KOPT-K1 (cell line): ENCODE results near the gene SLC9C1.

Source experiments
- H3K27ac ChIP-seq: fragments of 200-600 bp; sonication (generic); 2 replicates; pipeline ENCODE4 v1.5.1; 2016; ENCODE audit warnings: antibody characterized with exemption, mild to moderate bottlenecking, low read depth, low read length; ENCODE audit not compliant: poor library complexity, severe bottlenecking
- H3K36me3 ChIP-seq: fragments of 200-600 bp; sonication (generic); 2 replicates; pipeline ENCODE4 v1.5.1; 2017; ENCODE audit warnings: antibody characterized with exemption, mild to moderate bottlenecking, low read length, moderate library complexity; ENCODE audit not compliant: insufficient read depth
- H3K9me3 ChIP-seq: fragments of 200-600 bp; sonication (generic); 2 replicates; pipeline ENCODE4 v1.5.1; 2017; ENCODE audit warnings: antibody characterized with exemption, low read length, mild to moderate bottlenecking; ENCODE audit not compliant: insufficient read depth, poor library complexity, severe bottlenecking

SLC9C1 gene

DNA sequence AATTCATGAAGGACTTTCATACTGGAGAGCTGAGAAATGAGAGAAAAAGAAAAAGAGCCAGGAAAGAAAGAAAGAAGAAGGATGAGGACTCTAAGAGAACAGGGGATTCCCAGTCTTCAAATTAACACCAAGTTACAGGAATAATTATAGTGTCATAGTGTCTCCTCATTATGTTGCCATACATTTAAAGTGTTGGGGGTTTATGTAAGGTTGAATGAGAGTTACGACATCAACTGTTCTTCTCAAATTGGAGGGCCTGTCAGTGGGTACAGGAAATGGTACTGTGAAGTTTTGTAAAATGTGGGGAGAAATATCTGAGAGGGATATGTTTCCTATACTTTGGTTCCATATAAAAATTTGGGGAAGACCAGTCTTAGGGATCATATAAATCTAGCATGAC lies 26.7 kb upstream of the SLC9C1 start:
- Histone ChIP-seq H3K27ac (no peak overlapping the region), H3K36me3 (no peaks in the 10 kb centered on the region), H3K9me3 (peaks cover 19% of the 10 kb centered on the region)

DNA sequence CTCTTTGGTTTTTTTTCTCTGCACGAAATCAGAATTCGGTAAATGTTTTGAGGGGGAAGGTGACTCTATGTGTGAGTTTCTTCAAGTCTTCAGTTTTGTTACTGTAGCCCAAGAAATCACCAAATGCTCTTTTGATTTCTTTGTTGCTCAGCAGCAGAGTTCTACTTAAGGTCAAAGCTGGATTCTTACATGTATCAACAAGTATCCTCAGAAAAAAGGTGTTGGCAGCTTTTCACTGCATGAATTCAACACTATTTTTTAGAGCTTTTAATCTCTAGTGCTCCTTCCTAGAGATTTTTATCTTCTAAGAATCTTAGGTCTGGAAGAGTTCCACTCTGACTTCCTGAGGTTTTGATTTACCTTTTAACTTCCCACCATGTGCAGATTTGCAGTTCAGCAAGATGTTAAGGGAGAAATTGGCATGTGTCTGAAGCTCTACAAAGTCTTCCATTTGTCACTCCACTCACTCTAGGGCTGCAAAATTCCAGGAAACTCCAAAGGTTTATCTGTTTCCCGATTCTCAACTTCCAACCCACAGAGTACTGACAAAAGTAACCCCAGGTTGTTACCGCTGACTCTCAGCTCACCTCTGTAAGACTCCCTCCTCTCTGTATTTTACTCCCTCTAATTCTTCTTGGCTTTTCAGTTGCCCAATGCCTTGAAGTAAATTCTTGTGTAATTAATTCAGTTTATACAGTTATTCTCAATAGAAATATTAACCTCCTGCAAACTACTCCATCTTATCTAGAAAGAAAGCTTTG lies 25.7 kb upstream of the SLC9C1 start:
- Histone ChIP-seq H3K9me3 (peaks cover 28% of the 10 kb centered on the region), H3K36me3 (no peaks in the 10 kb centered on the region), H3K27ac (no peak overlapping the region)

DNA sequence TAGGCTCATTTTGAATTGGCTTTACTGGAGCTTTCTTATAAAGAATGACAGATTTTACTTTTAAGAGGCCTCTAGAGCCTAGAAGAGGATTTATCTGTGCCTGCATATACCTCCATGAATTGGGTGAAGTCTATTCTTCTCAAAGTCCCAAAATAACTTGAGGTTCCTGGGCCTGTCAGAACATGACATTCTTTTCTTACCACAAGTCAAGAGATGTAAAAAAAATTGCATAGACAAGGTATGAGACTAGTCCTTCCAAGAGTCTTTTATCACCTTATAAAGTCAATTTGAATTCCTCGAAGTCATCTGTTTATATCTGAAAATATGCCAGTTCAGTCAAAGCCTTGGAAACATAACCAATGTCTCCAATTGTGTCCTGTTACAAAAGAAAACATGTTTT lies 21.8 kb upstream of the SLC9C1 start:
- Histone ChIP-seq H3K9me3 (peaks cover 29% of the 10 kb centered on the region), H3K36me3 (no peaks in the 10 kb centered on the region), H3K27ac (no peak overlapping the region)

DNA sequence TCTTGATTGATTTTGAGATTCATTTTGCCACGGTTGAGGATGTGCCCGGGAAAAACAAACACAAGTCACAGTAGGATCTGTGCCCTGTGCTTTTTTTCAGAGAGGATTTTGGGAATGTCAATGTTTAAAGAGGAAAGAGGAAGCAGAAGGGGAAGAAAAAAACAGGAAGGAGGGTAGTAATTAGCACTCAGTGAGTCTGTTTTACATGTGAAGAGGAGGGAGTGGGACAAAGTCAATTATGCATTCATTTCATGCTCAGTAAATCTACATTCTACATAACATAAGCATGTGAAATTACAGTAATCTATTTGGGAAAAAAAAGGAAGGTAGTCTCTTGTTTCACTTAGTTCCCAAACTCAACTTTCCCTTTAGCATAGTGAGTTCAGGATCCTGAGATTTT lies 20.6 kb upstream of the SLC9C1 start:
- Histone ChIP-seq H3K9me3 (peaks cover 29% of the 10 kb centered on the region), H3K27ac (no peak overlapping the region), H3K36me3 (no peaks in the 10 kb centered on the region)

DNA sequence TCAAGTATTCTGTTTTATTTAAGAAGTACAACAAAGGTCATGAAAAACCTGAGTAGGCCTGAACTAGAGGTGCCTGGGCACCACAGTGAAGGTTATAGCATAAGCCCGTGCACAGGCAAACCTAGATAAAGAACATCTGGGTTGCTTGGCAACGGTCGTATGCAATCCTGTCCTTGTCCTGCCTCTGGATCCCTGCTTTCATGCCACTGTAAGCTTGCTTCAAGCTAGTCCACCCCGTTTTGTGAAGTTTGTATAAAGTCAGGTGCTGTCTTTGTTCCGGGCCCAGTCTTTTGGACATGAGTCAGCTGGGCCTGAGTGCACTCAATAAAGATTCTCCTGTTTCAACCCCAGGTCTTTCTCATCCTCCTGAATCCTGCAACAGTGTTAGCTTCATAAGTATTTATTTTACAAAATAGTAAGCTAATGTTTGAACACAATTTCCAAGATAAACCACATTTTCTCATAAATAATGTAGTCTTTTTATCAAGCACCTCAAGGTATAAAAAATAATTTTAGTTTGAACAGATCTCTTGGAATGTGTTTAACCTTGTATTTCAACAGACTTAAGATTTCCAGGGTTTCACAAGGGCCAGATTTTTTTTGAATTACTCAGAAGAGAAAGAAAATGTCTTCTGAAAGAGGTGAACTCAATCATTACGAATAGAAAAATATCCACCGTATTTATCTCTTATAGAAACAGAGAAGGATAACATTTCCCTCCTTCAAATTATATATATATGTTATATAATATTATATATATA lies 14.3 kb upstream of the SLC9C1 start:
- no peak overlapping the region for H3K27ac ChIP-seq

DNA sequence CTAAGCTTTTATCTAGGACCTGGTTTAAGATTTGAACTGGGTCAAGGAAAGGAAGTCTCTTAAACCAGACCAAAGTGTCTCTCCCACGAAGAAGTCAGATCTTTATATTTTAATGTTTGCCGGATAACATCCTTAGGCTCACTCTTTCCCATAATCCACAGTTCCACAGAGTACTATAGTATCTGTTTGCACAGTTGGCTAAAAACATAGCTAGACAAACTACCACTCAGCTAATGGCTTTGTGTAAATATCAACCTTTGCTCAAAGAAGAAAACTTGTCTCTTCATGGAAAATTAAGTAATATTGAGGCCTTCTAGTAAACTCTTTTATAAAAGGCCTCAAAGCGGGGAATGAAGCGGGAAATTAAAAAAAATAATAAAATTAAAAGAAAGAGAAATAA lies 13.5 kb upstream of the SLC9C1 start:
- no peaks in the 10 kb centered on the region for H3K36me3 ChIP-seq
- no peak overlapping the region for H3K27ac ChIP-seq
- no peaks in the 10 kb centered on the region for H3K9me3 ChIP-seq

More for the DNA sequence above, 14.3 kb upstream of the SLC9C1 start:
- Histone ChIP-seq H3K9me3 (no peaks in the 10 kb centered on the region), H3K36me3 (no peaks in the 10 kb centered on the region)

DNA sequence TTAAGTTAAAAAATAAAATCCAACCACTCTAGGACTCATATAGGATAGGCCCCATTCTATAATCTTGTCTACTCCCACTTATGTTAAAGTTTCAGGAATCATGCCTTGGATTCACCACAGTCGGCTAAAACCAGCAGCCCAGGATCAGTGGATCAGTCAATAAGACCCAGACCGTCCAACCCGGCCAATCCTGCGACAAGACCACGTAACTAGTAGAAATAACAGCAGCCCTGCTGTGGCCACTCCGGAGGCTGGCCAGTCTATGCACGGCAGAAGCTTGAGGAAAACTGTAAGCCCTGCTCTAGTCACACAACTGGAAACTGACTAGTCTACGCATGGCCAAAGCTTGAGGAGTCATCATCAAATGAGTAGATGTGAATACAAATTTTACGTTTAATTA lies 12.8 kb upstream of the SLC9C1 start:
- H3K27ac ChIP-seq = no peak overlapping the region
- no peaks in the 10 kb centered on the region for H3K9me3 ChIP-seq
- no peaks in the 10 kb centered on the region for H3K36me3 ChIP-seq

DNA sequence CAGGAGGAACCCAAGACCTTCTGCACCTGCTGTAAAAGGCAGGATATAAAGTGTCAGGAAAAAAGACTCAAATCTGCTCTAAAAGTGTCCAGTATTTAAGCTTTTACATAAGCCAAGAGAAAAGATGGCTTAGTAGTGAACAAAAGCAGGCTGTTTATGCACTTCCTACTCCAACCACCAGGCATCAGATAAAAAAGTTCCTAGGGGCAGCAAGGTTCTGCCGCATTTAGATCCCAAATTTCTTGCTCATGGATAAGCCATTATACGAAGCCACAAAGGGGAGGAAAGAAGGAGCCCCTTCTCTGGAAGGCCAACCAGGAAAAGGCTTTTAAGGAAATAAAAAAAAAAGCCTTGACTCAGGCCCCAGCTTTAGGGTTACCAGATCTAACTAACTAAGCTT lies 10.6 kb upstream of the SLC9C1 start:
- Histone ChIP-seq H3K9me3 (no peaks in the 10 kb centered on the region), H3K27ac (peak overlapping the region; percentile 80), H3K36me3 (no peaks in the 10 kb centered on the region)

DNA sequence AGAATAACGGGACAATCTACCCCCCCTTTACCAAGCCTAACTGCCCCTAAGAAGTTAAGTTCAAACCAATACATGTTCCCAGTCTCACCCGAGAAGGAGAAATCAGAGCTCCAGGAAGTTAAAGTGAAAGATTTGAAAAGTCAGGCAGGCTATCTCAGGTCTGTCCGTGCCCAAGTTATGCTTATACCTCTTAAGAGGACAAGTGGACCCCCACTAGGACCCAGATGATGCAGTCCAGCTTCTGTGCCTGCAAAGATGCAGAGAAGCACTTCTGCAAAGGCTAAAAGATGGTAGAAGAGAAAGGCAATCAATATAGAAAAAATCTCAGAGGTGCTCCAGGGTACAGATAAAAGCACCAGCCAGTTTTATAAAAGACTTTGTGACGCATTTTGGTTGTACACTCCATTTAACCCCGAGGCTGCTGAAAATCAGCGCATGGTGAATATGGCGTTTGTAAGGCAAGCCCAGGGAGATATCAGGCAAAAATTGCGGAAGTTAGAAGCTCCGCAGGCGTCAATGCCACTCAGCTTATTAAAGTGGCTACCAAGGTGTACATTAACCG lies 9.8 kb upstream of the SLC9C1 start:
- H3K27ac ChIP-seq = peak overlapping the region; percentile 80
- H3K9me3 ChIP-seq = no peaks in the 10 kb centered on the region
- no peaks in the 10 kb centered on the region for H3K36me3 ChIP-seq

DNA sequence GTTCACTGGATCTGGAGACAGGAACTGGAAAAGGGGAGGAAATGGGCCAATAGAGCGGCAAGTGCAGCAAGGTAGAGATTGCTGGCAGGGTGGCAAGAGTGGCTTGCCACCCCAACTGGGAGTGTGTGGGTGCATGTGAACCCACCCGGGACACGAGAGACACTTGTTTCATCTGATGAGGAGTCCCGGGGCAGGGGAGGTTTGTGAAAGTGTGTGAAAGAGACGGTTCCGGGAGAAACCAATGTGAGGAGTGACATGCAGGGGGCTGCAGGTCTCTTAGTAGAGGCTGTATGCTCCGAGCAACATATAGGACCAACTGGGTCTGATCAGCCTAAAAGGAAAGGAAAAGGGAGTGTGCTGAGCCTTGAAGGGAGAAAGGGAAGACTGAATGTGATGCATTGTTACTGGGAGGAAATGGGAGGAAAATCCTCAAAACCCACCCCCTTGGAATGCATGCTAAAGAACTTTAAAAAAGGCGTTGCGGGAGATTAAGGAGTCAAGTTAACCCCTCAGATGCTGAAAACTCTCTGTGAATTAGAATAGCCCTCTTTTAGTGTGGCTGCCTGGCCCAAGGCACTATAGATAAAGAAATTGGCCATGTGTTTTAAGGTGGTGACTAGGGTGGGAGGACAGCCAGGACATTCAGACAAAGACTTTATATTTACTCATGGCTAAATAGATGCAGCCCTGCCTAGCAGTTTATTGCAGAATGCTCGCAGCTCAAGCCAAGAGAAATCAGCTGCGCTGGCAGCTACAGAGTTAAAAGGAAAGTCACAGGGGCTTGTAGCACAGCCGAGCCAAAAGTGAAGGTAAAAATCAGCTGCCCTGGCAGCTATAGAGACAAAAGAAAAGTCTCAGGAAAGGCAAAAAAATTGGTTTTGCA lies 9.1 kb upstream of the SLC9C1 start:
- peak overlapping the region; percentile 80 for H3K27ac ChIP-seq

DNA sequence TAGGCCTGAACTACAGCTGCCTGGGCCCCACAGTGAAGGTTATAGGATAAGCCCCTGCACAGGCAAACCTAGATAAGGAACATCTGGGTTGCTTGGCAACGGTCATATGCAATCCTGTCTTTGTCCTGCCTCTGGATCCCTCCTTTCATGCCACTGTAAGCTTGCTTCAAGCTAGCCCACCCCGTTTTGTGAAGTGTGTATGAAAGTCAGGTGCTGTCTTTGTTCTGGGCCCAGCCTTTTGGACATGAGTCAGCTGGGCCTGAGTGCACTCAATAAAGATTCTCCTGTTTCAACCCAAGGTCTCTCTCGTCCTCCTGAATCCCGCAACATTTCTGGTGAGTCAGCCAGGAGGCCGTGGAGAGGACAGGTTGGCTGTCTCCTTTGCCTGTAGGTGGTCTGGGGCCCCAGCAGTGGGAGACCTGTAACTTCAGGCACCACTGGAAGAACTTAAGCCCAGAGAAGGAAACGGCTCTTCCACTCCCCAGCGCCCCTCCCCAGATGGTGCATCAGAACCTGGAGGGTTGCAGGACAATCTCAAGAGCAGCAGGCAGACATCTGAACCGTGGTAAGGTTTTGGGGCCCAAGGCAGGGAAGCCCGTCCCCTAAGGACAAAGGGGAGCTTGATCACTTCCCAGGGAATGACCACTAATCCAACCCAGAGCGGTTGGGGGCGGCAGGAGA lies 8.3 kb upstream of the SLC9C1 start:
- Histone ChIP-seq H3K9me3 (no peaks in the 10 kb centered on the region), H3K27ac (peak overlapping the region; percentile 80), H3K36me3 (no peaks in the 10 kb centered on the region)

More for the DNA sequence above, 9.1 kb upstream of the SLC9C1 start:
- H3K36me3 ChIP-seq = no peaks in the 10 kb centered on the region
- H3K9me3 ChIP-seq = no peaks in the 10 kb centered on the region

DNA sequence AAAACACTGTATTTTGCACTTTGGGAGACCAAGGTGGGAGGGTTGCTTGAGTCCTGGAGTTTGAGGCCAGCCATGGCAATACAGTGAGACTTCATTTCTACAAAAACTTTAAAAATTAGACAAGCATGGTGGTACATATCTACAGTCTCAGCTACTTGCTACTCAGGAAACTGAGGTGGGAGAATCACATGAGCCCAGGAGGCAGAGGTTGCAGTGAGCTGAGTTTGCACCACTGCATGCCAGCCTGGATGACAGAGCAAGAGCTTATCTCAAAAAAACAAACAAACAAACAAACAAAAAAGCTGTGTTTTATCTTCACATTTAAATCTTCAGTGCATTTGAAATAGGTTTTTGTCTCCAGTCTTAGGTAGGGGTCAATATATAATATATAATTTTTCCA lies 4.8 kb upstream of the SLC9C1 start:
- Histone ChIP-seq H3K27ac (peak overlapping the region; percentile 86), H3K9me3 (no peaks in the 10 kb centered on the region), H3K36me3 (no peaks in the 10 kb centered on the region)

DNA sequence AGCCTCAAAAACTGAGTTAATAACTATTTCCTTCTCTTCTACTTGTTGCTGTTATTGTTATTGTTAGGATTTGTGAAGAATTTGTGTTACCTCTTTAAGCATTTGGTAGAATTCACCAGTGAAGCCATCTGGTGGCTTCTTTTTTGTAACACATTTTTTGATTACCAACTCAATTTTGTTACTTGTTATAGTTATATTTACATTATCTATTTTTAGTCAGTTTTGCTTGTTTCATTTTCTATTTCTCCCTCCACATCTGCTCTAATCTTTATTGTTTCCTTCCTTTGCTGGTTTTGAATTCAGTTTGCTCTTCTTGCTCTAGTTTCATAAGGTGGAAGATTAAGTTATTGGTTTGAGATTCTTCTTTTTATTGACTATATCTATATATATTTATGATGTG lies 3.7 kb upstream of the SLC9C1 start:
- Histone ChIP-seq H3K27ac (peak overlapping the region; percentile 86), H3K36me3 (no peaks in the 10 kb centered on the region), H3K9me3 (no peaks in the 10 kb centered on the region)

DNA sequence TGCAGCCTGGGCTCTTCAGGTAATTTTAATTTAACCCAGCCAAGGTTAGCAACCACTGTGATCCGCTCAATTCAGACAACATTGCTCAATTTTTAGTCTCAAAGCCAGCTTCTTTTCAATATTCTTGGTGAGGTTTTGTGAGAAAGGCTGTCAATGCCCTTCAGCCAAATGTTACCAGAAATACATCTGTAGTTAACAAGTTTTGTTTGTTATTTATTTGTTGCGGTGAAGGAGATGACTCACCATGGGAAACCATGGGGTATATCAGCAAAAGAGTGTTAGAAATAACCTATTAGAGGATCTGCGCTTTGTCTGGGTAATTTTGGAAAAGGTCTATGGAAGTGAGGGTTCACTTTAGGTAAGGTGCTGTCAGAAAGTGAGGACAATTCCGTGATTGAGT lies 5.0 kb downstream of the SLC9C1 start:
- peaks cover 10% of the 10 kb centered on the region for H3K9me3 ChIP-seq
- no peaks in the 10 kb centered on the region for H3K36me3 ChIP-seq

More for the DNA sequence above, 5.0 kb downstream of the SLC9C1 start:
- H3K27ac ChIP-seq = no peak overlapping the region
